Measurements from ENCODE around the gene EHBP1. TPM values are rescaled to one million over a fixed set of nuclear protein-coding genes. Genes with fewer than 3 reads are reported as not detected.

Gene EHBP1
- polyA plus RNA-seq, 3 donors = 4.2 to 6.1 (median 6.0) TPM

DNA sequence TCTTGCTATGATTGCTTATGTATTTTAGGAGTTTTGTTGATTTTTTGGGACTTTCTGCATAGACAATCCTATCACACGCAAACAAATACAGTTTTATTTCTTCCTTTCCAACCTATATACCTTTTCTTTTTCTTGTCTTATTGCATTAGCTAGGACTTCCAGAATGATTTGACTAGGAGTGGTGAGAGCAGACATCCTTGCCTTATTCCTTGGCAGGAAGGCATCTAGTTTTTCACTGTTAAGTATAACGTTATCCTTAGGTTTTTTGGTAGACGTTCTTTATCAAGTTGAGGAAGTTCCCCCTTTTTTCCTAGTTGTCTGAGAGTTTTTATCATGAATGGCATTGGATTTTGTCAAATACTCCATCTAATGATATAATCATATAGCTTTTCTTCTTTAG lies 25.8 kb downstream of the EHBP1 start:
- Histone ChIP-seq H4K20me1 (ENCODE audit: insufficient read depth, low read length) (no peaks in the 10 kb centered on the region), H3K36me3 (replicated peaks in 1 of 2; ENCODE audit: control insufficient read depth in 1 of 2, insufficient read depth in 2 of 2, low read length in 2 of 2) (no peaks in the 10 kb centered on the region), H3K79me2 (ENCODE audit: insufficient read depth, low read length) (peaks cover 3% of the 10 kb centered on the region), H3K4me2 (replicated peaks; ENCODE audit: extremely low read depth, low read length, poor library complexity, severe bottlenecking) (no peak overlapping the region), H2AFZ (ENCODE audit: insufficient read depth, low read depth, low read length, poor library complexity, severe bottlenecking) (no peak overlapping the region), H3K27me3 (ENCODE audit: control insufficient read depth in 2 of 2, insufficient read depth in 2 of 2, low read length in 2 of 2) (no peaks in the 10 kb centered on the region), H3K4me1 (ENCODE audit: control insufficient read depth in 1 of 2, insufficient read depth in 2 of 2, low read length in 2 of 2) (no peaks in the 10 kb centered on the region), H3K9ac (ENCODE audit: insufficient read depth, low read length, poor library complexity, severe bottlenecking) (no peak overlapping the region), H3K27ac (ENCODE audit: low read depth in 1 of 2, low read length in 2 of 2) (no peak overlapping the region), H3K4me3 (replicated peaks in 1 of 3; ENCODE audit: low read depth in 2 of 3, low read length in 3 of 3) (no peak overlapping the region), H3K9me3 (replicated peaks in 1 of 2; ENCODE audit: control insufficient read depth in 1 of 2, insufficient read depth in 1 of 2, low read length in 2 of 2) (peaks cover 0 to 7% of the 10 kb centered on the region in 2 donors)
- peaks cover 6 to 13% of the 10 kb centered on the region in 2 donors for H3K36me3 Mint-ChIP-seq
- WGBS (ENCODE audit: insufficient coverage) = no CpG with 5 or more reads among the region's 3 CpGs
- DNase-seq = no peak
- no peak overlapping the region for H3K27ac Mint-ChIP-seq
- TF ChIP-seq, protein P1, sequence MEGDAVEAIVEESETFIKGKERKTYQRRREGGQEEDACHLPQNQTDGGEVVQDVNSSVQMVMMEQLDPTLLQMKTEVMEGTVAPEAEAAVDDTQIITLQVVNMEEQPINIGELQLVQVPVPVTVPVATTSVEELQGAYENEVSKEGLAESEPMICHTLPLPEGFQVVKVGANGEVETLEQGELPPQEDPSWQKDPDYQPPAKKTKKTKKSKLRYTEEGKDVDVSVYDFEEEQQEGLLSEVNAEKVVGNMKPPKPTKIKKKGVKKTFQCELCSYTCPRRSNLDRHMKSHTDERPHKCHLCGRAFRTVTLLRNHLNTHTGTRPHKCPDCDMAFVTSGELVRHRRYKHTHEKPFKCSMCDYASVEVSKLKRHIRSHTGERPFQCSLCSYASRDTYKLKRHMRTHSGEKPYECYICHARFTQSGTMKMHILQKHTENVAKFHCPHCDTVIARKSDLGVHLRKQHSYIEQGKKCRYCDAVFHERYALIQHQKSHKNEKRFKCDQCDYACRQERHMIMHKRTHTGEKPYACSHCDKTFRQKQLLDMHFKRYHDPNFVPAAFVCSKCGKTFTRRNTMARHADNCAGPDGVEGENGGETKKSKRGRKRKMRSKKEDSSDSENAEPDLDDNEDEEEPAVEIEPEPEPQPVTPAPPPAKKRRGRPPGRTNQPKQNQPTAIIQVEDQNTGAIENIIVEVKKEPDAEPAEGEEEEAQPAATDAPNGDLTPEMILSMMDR (IDR thresholded peaks at IDR 0.05) = no peak
- intact Hi-C loops (cut with micrococcal nuclease) = no loop called here
- H3K4me1 Mint-ChIP-seq = no peaks in the 10 kb centered on the region
- no peak overlapping the region for H3K4me3 Mint-ChIP-seq
- H3K27me3 Mint-ChIP-seq (ENCODE audit: low read depth in 3 of 3) = no peaks in the 10 kb centered on the region
- peaks cover 9 to 17% (median 14%) of the 10 kb centered on the region in 7 donors for H3K9me3 Mint-ChIP-seq

DNA sequence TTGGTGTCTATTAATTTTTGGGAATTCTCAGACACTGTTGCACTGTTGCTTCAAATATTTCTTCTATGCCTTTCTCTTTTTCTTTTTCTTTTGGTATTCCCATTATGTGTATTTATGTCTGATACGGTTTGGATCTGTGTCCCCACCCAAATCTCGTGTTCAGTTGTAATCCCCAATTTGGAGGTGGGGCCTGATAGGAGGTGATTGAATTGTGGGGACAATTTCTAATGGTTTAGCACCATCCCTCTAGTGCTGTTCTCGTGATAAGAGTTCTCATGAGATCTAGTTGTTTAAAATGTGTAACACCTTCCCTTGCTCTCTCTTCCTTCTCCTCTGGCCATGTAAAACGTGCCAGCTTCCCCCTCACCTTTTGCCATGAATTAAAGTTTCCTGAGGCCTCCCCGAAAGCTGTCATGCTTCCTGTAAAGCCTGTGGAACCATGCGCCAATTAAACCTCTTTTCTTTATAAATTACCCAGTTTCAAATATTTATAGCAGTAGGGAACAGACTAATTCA lies 26.8 kb downstream of the EHBP1 start:
- Mint-ChIP-seq H3K4me1 (peaks cover 2% of the 10 kb centered on the region), H3K36me3 (peaks cover 6 to 11% of the 10 kb centered on the region in 2 donors), H3K4me3 (no peak overlapping the region), H3K27ac (no peak overlapping the region), H3K9me3 (peaks cover 9 to 17% (median 14%) of the 10 kb centered on the region in 7 donors), H3K27me3 (ENCODE audit: low read depth in 3 of 3) (no peaks in the 10 kb centered on the region)
- WGBS (ENCODE audit: insufficient coverage) = no CpG with 5 or more reads among the region's 6 CpGs
- Histone ChIP-seq H3K9me3 (replicated peaks in 1 of 2; ENCODE audit: control insufficient read depth in 1 of 2, insufficient read depth in 1 of 2, low read length in 2 of 2) (peaks cover 0 to 7% of the 10 kb centered on the region in 2 donors), H2AFZ (ENCODE audit: insufficient read depth, low read depth, low read length, poor library complexity, severe bottlenecking) (no peak overlapping the region), H3K4me3 (replicated peaks in 1 of 3; ENCODE audit: low read depth in 2 of 3, low read length in 3 of 3) (no peak overlapping the region), H3K4me2 (replicated peaks; ENCODE audit: extremely low read depth, low read length, poor library complexity, severe bottlenecking) (no peak overlapping the region), H3K4me1 (ENCODE audit: control insufficient read depth in 1 of 2, insufficient read depth in 2 of 2, low read length in 2 of 2) (no peaks in the 10 kb centered on the region), H4K20me1 (ENCODE audit: insufficient read depth, low read length) (no peaks in the 10 kb centered on the region), H3K27me3 (ENCODE audit: control insufficient read depth in 2 of 2, insufficient read depth in 2 of 2, low read length in 2 of 2) (no peaks in the 10 kb centered on the region), H3K79me2 (ENCODE audit: insufficient read depth, low read length) (peaks cover 3% of the 10 kb centered on the region), H3K27ac (ENCODE audit: low read depth in 1 of 2, low read length in 2 of 2) (no peak overlapping the region), H3K9ac (ENCODE audit: insufficient read depth, low read length, poor library complexity, severe bottlenecking) (no peak overlapping the region), H3K36me3 (replicated peaks in 1 of 2; ENCODE audit: control insufficient read depth in 1 of 2, insufficient read depth in 2 of 2, low read length in 2 of 2) (no peaks in the 10 kb centered on the region)
- no peak for DNase-seq
- intact Hi-C loops (cut with micrococcal nuclease) = no loop called here
- TF ChIP-seq, protein P1 (IDR thresholded peaks at IDR 0.05) = no peak

Data from CD14-positive monocyte (primary cell).